ENCODE data around the gene ZFP36L2.

GRCh38 chr2:43258547-43259156 is 32.2 kb upstream of the ZFP36L2 start:
- TF ChIP-seq TAF1 (IDR thresholded peaks at IDR 0.05; ENCODE audit: borderline replicate concordance, low read depth, low read length) (no peak), POLR2A (IDR thresholded peaks at IDR 0.05; ENCODE audit: low read depth, low read length) (no peak), POLR2AphosphoS5 (IDR thresholded peaks at IDR 0.05; ENCODE audit: low read depth, low read length) (no peak)

Data from GM12892 (cell line).